HEK293 (cell line): ENCODE measurements around the gene EIF5A.

Experiments used
- CTCF ChIP-seq: fragments of 450-650 bp; formaldehyde crosslinking; IDR thresholded peaks from 2 replicates; pipeline ENCODE4 v1.5.1; 2016; ENCODE audit warnings: missing biosample characterization, missing genetic modification characterization
- ELK4 ChIP-seq: IDR thresholded peaks from 2 replicates; pipeline ENCODE4 v1.6.1; 2011; ENCODE audit warnings: mild to moderate bottlenecking, low read depth, low read length, borderline replicate concordance
- FEZF1 ChIP-seq: fragments of 450-650 bp; formaldehyde crosslinking; IDR thresholded peaks from 2 replicates; pipeline ENCODE4 v1.5.1; 2016; ENCODE audit warnings: missing biosample characterization, missing genetic modification characterization
- IKZF3 ChIP-seq: fragments of 450-650 bp; IDR thresholded peaks from 2 replicates; pipeline ENCODE4 v1.5.0; 2018; ENCODE audit warnings: missing biosample characterization, mild to moderate bottlenecking, missing genetic modification characterization, moderate library complexity
- KLF10 ChIP-seq: fragments of 450-650 bp; IDR thresholded peaks from 2 replicates; pipeline ENCODE4 v1.5.1; 2018; ENCODE audit warnings: missing biosample characterization, mild to moderate bottlenecking, missing genetic modification characterization
- KLF17 ChIP-seq: fragments of 450-650 bp; formaldehyde crosslinking; IDR thresholded peaks from 2 replicates; pipeline ENCODE4 v1.5.1; 2016; ENCODE audit warnings: missing biosample characterization, missing genetic modification characterization
- PATZ1 ChIP-seq: fragments of 450-650 bp; formaldehyde crosslinking; IDR thresholded peaks from 2 replicates; pipeline ENCODE4 v1.5.1; 2016; ENCODE audit warnings: missing biosample characterization, missing genetic modification characterization
- REST ChIP-seq: fragments of 450-650 bp; formaldehyde crosslinking; IDR thresholded peaks from 2 replicates; pipeline ENCODE4 v1.5.1; 2016; ENCODE audit warnings: missing biosample characterization, missing genetic modification characterization
- SCRT1 ChIP-seq: fragments of 450-650 bp; formaldehyde crosslinking; IDR thresholded peaks from 2 replicates; pipeline ENCODE4 v1.5.1; 2016; ENCODE audit warnings: missing biosample characterization, missing genetic modification characterization, borderline replicate concordance
- WT1 ChIP-seq: fragments of 450-650 bp; formaldehyde crosslinking; IDR thresholded peaks from 2 replicates; pipeline ENCODE4 v1.5.1; 2016; ENCODE audit warnings: missing biosample characterization, missing genetic modification characterization
- ZBTB48 ChIP-seq: fragments of 450-650 bp; formaldehyde crosslinking; IDR thresholded peaks from 2 replicates; pipeline ENCODE4 v1.5.1; 2016; ENCODE audit warnings: missing biosample characterization, missing genetic modification characterization
- ZFP69B ChIP-seq: fragments of 450-650 bp; formaldehyde crosslinking; IDR thresholded peaks from 2 replicates; pipeline ENCODE4 v1.5.1; 2016; ENCODE audit warnings: missing biosample characterization, missing genetic modification characterization
- ZNF175 ChIP-seq: fragments of 450-650 bp; formaldehyde crosslinking; IDR thresholded peaks from 2 replicates; pipeline ENCODE4 v1.5.1; 2016; ENCODE audit warnings: missing biosample characterization, missing genetic modification characterization
- ZNF24 ChIP-seq: fragments of 450-650 bp; formaldehyde crosslinking; IDR thresholded peaks from 2 replicates; pipeline ENCODE4 v1.5.1; 2016; ENCODE audit warnings: missing biosample characterization, missing genetic modification characterization
- ZNF26 ChIP-seq: fragments of 450-650 bp; formaldehyde crosslinking; IDR thresholded peaks from 2 replicates; pipeline ENCODE4 v1.5.1; 2016; ENCODE audit warnings: missing biosample characterization, missing genetic modification characterization
- ZNF335 ChIP-seq: fragments of 450-650 bp; formaldehyde crosslinking; conservative IDR thresholded peaks from 2 replicates; pipeline ENCODE4 v1.5.1; 2016; ENCODE audit warnings: missing biosample characterization, missing genetic modification characterization
- ZNF561 ChIP-seq: fragments of 450-650 bp; IDR thresholded peaks from 2 replicates; pipeline ENCODE4 v1.5.1; 2018; ENCODE audit warnings: missing biosample characterization, missing genetic modification characterization, borderline replicate concordance
- ZNF571 ChIP-seq: fragments of 450-650 bp; formaldehyde crosslinking; IDR thresholded peaks from 2 replicates; pipeline ENCODE4 v1.5.0; 2017; ENCODE audit warnings: missing biosample characterization, missing genetic modification characterization
- ZNF707 ChIP-seq: fragments of 450-650 bp; formaldehyde crosslinking; IDR thresholded peaks from 2 replicates; pipeline ENCODE4 v1.5.1; 2016; ENCODE audit warnings: missing biosample characterization, missing genetic modification characterization

EIF5A gene

GRCh38 chr17:7313088-7313889 is 5.9 kb downstream of the EIF5A start (continued):
- TF ChIP-seq FEZF1 (peak; percentile 67), SCRT1 (tag by site-specific recombination) (no peak), CTCF (0 out of 2 replicates have a peak, but pooled peaks have one; percentile 46), KLF17 (tag by site-specific recombination) (no peak), ZNF26 (tag by site-specific recombination) (no peak), KLF10 (no peak), PATZ1 (tag by site-specific recombination) (peak; percentile 19; the same call in 1 of the 2 replicates), ZBTB48 (tag by site-specific recombination) (no peak; the same call in 1 of the 2 replicates), IKZF3 (tag by site-specific recombination) (0 out of 2 replicates have a peak, but pooled peaks have one; percentile 36), ZNF561 (tag by site-specific recombination) (no peak), ZNF175 (tag by site-specific recombination) (no peak), ELK4 (no peak), ZNF335 (tag by site-specific recombination) (no peak), ZFP69B (tag by site-specific recombination) (peak; percentile 91), ZNF24 (tag by site-specific recombination) (no peak), WT1 (tag by site-specific recombination) (no peak), REST (tag by site-specific recombination) (no peak), ZNF571 (tag by site-specific recombination) (no peak), ZNF707 (tag by site-specific recombination) (no peak)
